ENCODE results near the gene LRRC58.
"Not testable (repeated sequence)": the region's sequence is repeated elsewhere in the genome, so short reads cannot be mapped to it uniquely, and the experiment has no call there.

Gene LRRC58

DNA sequence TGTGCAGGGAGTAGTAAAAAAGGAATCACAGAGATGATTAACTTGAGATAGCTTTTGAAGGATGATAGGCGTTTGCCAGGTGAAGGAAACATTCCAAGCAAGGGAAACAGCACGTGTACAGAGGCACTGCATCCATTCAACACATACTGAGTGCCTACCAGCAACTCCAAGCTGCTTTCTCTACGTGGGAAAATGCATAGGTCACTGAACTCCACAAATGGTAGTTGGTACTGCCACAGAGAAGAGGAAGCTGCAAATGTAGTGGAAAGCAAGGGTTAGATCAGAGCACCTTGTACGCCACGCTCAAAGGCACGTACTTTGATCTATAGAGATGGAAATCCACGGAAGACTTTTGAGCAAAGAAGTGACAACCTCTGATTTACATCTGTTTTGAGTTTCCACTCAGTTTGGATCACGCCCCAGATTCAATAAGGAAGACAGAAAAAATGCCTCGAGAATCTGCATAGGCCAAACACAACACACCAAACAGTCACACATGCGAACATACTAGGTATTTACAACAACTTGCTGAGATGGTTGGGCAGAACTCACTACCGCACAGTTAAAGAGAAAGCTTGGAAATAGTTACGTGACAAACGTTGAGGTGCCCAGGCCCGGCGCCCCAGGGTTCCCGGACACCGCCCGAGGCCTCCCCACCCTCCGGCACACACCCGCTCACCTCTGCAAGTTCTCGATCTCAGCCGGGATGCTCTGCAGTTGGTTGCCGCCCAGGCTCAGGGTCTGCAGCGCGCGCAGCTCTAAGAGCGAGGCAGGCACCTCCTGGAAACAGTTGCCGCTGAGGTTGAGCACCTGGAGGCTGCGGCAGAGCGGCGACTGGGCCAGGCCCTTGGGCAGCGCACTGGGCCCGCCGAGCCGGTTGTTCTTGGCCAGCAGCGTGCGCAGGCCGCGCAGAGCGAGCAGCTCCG lies 826 bp downstream of the LRRC58 start:
- no peak for DNase-seq
- in situ Hi-C loops (cut with HindIII; ENCODE audit: low pct_ligation_motif_present, low pct_unique_long_range_greater_than_20kb, low sequenced_read_pairs): no loop called here

GRCh38 chr3:120344349-120344748 lies 4.8 kb downstream of the LRRC58 start:
- DNase-seq: no peak
- in situ Hi-C loops (cut with HindIII; ENCODE audit: low pct_ligation_motif_present, low pct_unique_long_range_greater_than_20kb, low sequenced_read_pairs): no loop called here

DNA sequence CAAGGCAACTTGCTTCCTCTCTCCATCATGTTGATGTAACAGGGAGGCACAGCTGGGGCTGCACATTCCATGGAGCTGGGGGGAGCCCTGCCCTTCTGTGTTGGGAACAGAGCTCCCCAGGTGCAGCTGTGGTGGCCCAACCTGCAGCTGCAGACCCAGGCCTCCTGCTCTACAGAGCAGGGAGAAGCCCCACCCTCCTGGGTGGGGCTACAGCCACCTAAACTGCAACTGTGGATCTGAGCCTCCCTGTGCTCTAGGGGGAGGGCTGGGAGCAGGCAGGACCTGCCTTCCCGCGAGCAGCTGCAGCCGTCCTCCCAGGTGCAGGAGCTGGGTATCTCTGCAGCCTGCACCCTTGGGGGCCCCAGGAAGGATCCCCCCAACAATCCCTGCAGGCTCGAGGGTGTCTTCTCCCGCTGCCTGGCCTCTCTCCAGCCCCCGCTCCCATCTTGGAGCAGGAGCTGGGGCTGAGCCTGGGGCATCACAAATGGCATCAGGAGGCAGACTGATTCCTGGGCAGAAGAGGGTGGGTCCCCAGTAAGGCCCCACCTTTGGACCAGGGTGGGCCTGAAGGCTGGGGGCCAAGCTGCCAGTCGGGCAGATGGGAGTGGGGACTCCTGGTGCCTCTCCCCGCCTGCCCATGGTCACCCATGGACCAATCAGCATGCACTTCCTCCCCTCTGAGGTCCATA lies 7.4 kb downstream of the LRRC58 start:
- DNase-seq: no peak
- in situ Hi-C loops (cut with HindIII; ENCODE audit: low pct_ligation_motif_present, low pct_unique_long_range_greater_than_20kb, low sequenced_read_pairs): no loop called here

- no peak for DNase-seq
- in situ Hi-C loops (cut with HindIII; ENCODE audit: low pct_ligation_motif_present, low pct_unique_long_range_greater_than_20kb, low sequenced_read_pairs): no loop called here
These were observed 9.8 kb downstream of the LRRC58 start for GRCh38 chr3:120339362-120339761.

DNA sequence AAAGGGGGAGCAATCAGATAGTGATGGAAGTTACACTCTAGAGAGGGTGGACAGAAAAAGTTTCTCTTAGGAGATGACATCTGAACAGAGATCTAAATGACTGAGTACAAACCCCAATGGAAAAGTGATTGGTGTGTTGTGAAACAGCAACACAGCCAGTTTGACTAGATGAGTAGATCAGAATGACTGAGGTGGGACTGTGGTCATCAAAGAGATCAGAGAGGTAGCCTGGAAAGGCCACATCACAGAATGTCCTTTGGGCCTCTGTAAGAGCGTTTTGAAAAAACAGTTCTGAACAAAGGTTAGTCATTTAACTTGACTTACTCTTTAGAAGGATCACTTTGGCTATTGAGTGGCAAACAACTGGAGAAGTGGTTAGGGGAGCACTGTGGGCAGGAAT lies 10.6 kb downstream of the LRRC58 start:
- DNase-seq: no peak
- in situ Hi-C loops (cut with HindIII; ENCODE audit: low pct_ligation_motif_present, low pct_unique_long_range_greater_than_20kb, low sequenced_read_pairs): no loop called here

DNA sequence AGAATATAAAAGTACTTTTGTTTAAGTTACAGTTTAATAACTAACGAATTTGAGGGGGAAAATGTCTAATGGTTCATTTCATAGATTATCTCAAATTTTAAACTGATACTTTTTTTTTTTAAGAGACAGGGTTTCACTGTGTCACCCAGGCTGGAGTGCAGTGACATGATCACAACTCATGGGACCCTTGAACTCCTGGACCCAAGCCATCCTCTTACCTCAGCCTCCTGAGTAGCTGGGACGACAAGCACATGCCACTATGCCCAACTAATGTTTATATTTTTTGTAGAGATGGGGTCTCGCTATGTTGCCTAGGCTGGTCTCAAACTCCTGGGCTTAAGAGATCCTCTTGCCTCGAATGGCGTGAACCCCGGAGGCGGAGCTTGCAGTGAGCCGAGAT lies 16.5 kb downstream of the LRRC58 start:
- in situ Hi-C loops (cut with HindIII; ENCODE audit: low pct_ligation_motif_present, low pct_unique_long_range_greater_than_20kb, low sequenced_read_pairs): no loop called here

GRCh38 chr3:120331076-120331475 lies 18.1 kb downstream of the LRRC58 start:
- in situ Hi-C loops (cut with HindIII; ENCODE audit: low pct_ligation_motif_present, low pct_unique_long_range_greater_than_20kb, low sequenced_read_pairs): no loop called here
- DNase-seq: no peak

More for the DNA sequence above, 16.5 kb downstream of the LRRC58 start:
- no peak for DNase-seq

DNA sequence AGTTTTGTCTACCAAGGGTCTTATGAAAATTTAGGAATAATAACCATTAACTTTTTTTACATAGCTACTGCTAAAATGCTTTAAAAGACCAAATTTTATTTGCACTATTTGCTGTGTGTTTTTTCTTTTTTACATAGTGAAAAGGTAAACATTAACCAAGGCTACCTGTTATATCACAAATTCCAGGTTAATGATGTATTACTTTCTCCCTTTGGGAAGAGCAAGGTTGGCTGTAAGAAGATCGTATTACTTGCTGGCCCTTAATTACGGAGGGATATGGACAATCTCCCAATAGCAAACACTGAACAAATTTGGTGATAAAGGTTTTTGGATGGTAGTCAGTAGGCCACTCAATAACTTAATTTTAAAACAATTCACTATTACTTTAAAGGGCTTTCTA lies 22.4 kb downstream of the LRRC58 start:
- DNase-seq: no peak
- in situ Hi-C loops (cut with HindIII; ENCODE audit: low pct_ligation_motif_present, low pct_unique_long_range_greater_than_20kb, low sequenced_read_pairs): no loop called here

GRCh38 chr3:120324190-120324589 lies 25.0 kb downstream of the LRRC58 start:
- no peak for DNase-seq
- in situ Hi-C loops (cut with HindIII; ENCODE audit: low pct_ligation_motif_present, low pct_unique_long_range_greater_than_20kb, low sequenced_read_pairs): no loop called here

GRCh38 chr3:120323761-120324160 lies 25.4 kb downstream of the LRRC58 start:
- in situ Hi-C loops (cut with HindIII; ENCODE audit: low pct_ligation_motif_present, low pct_unique_long_range_greater_than_20kb, low sequenced_read_pairs): not testable (repeated sequence)
- DNase-seq: peak; percentile 2

GRCh38 chr3:120311863-120312794 lies 37.0 kb downstream of the LRRC58 start:
- in situ Hi-C loops (cut with HindIII; ENCODE audit: low pct_ligation_motif_present, low pct_unique_long_range_greater_than_20kb, low sequenced_read_pairs): no loop called here
- no peak for DNase-seq

DNA sequence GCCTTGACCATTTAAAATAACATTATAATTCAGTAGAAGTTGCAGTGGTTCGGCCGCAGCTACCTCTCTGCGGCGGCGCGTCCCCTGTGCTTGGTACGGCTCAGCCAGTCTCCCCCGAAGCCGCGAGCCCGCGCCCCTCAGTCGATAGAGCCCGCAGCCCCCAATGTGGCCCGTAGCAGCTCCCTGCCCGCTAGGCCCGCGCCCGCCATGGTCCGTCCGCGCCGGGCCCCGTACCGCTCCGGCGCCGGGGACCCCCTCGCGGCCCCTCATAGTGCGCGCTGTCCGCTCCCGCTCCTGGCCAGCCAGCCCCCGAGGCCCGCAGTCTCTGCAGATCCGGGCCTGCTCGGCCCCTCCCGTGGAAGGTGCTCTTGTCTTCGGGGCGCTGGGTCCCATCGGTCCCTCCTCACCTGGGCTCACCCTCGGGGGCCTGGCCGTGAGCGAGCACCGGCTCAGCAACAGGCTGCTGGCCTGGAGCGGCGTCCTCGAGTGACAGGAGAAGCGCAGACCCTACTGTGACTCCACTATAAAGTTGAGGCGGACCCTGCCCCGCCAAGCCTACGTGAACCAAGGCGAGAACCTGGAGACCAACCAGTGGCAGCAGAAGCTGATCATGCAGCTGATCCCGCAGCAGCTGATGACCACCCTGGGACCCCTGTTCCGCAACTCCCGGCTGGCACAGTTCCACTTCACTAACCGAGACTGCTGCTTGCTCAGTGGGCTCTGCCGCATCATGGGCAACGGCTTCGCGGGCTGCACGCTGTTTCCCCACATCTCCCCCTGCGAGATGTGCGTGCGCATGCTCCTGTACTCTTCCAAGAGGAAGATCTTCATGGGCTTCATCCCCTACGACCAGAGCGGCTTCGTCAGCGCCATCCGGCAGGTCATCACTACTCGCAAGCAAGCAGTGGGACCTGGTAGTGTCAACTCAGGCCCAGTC lies 42.4 kb downstream of the LRRC58 start:
- in situ Hi-C loops (cut with HindIII; ENCODE audit: low pct_ligation_motif_present, low pct_unique_long_range_greater_than_20kb, low sequenced_read_pairs): no loop called here

GRCh38 chr3:120304616-120305015 lies 44.5 kb downstream of the LRRC58 start:
- no peak for DNase-seq
- in situ Hi-C loops (cut with HindIII; ENCODE audit: low pct_ligation_motif_present, low pct_unique_long_range_greater_than_20kb, low sequenced_read_pairs): no loop called here

More for the DNA sequence above, 42.4 kb downstream of the LRRC58 start:
- DNase-seq: no peak

- in situ Hi-C loops (cut with HindIII; ENCODE audit: low pct_ligation_motif_present, low pct_unique_long_range_greater_than_20kb, low sequenced_read_pairs): no loop called here
- no peak for DNase-seq
These were observed 46.8 kb downstream of the LRRC58 start for GRCh38 chr3:120302361-120302760.

- DNase-seq: no peak
- in situ Hi-C loops (cut with HindIII; ENCODE audit: low pct_ligation_motif_present, low pct_unique_long_range_greater_than_20kb, low sequenced_read_pairs): no loop called here
These were observed 48.2 kb downstream of the LRRC58 start for GRCh38 chr3:120300971-120301370.

DNA sequence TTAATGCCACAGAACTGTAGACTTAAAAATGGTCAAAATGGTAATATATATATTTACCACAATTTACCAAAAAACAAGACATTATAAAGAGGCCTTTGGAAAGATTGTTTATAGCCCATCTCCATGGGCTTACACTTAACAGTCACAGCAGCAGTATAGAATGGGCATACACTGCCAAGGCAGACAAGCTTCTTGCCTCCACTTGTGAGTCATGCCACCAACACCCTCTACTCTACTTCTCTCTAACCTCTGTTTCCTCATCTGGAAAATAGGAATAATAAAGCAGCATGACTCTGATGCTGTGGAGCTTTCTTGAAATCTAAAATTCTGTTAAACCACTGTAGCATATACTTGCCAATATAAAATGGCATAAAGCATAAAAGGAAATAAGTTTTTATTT lies 49.8 kb downstream of the LRRC58 start:
- in situ Hi-C loops (cut with HindIII; ENCODE audit: low pct_ligation_motif_present, low pct_unique_long_range_greater_than_20kb, low sequenced_read_pairs): no loop called here
- DNase-seq: no peak

DNA sequence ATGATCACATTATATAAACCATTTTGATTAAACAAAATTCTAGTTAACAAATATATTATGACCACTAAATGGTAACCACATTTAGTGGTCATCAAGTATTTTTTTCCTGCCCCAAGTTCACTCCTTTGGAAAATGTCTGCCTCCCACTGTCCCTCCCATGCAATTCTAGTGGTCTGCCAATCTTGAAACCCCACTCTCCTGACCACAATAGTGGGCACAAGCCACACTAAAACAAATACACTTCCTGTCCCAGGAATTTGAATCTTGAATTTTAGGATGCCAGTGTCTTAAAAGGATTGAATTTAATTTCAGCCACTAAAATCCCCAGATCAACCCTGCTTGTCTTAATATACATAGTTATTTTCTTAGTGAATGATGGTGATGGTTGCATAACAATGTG lies 50.2 kb downstream of the LRRC58 start:
- DNase-seq: no peak
- in situ Hi-C loops (cut with HindIII; ENCODE audit: low pct_ligation_motif_present, low pct_unique_long_range_greater_than_20kb, low sequenced_read_pairs): no loop called here

DNA sequence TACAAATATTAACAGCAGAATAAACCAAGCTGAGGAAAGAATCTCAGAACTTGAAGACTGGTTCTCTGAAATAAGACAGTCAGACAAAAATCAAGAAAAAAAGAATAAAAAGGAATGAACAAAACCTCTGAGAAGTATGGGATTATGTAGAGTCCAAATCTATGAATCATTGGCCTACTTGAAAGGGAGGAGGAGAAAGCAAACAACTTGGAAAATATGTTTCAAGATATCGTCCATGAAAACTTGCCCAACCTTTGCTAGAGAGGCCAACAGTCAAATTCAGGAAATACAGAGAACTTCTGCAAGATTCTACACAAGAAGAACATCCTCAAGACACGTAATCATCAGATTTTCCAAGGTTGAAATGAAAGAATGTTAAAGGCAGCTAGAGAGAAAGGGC lies 57.6 kb downstream of the LRRC58 start:
- DNase-seq; in situ Hi-C loops (cut with HindIII; ENCODE audit: low pct_ligation_motif_present, low pct_unique_long_range_greater_than_20kb, low sequenced_read_pairs): not testable (repeated sequence)

All from ACHN (cell line).